Measurements from ENCODE around the gene LARP4B. TPM values are rescaled to one million over a fixed set of nuclear protein-coding genes. Genes with fewer than 3 reads are reported as not detected.

LARP4B gene
- polyA plus RNA-seq, 1 donor = 83.3 TPM

- DNase-seq (ENCODE audit: low read depth) = no peak
Measured at GRCh38 chr10:867807-868206, 63.7 kb downstream of the LARP4B start.

GRCh38 chr10:866577-866941 is 64.9 kb downstream of the LARP4B start:
- DNase-seq (ENCODE audit: low read depth) = no peak

- DNase-seq (ENCODE audit: low read depth) = no peak
Measured at GRCh38 chr10:865924-866576, 65.5 kb downstream of the LARP4B start.

- no peak for DNase-seq (ENCODE audit: low read depth)
Measured at GRCh38 chr10:865257-865656, 66.2 kb downstream of the LARP4B start.

- DNase-seq (ENCODE audit: low read depth) = no peak
Measured at GRCh38 chr10:860519-860918, 71.0 kb downstream of the LARP4B start.

- no peak for DNase-seq (ENCODE audit: low read depth)
Measured at GRCh38 chr10:856416-857157, 74.9 kb downstream of the LARP4B start.

- no peak for DNase-seq (ENCODE audit: low read depth)
Measured at GRCh38 chr10:855671-856070, 75.8 kb downstream of the LARP4B start.

- DNase-seq (ENCODE audit: low read depth) = no peak
Measured at GRCh38 chr10:855079-855478, 76.4 kb downstream of the LARP4B start.

- no peak for DNase-seq (ENCODE audit: low read depth)
Measured at GRCh38 chr10:853017-853416, 78.5 kb downstream of the LARP4B start.

GRCh38 chr10:852386-852785 is 79.1 kb downstream of the LARP4B start:
- DNase-seq (ENCODE audit: low read depth) = no peak

GRCh38 chr10:851901-852300 is 79.6 kb downstream of the LARP4B start:
- no peak for DNase-seq (ENCODE audit: low read depth)

GRCh38 chr10:850093-850492 is 81.4 kb downstream of the LARP4B start:
- DNase-seq (ENCODE audit: low read depth) = no peak

- no peak for DNase-seq (ENCODE audit: low read depth)
Measured at GRCh38 chr10:847868-848267, 83.6 kb downstream of the LARP4B start.

GRCh38 chr10:846126-846685 is 85.3 kb downstream of the LARP4B start:
- no peak for DNase-seq (ENCODE audit: low read depth)

GRCh38 chr10:845526-845925 is 86.0 kb downstream of the LARP4B start:
- no peak for DNase-seq (ENCODE audit: low read depth)

- DNase-seq (ENCODE audit: low read depth) = no peak
Measured at GRCh38 chr10:844552-844951, 87.0 kb downstream of the LARP4B start.

GRCh38 chr10:843703-844102 is 87.8 kb downstream of the LARP4B start:
- no peak for DNase-seq (ENCODE audit: low read depth)

- no peak for DNase-seq (ENCODE audit: low read depth)
Measured at GRCh38 chr10:842795-843194, 88.7 kb downstream of the LARP4B start.

GRCh38 chr10:841535-841934 is 90.0 kb downstream of the LARP4B start:
- no peak for DNase-seq (ENCODE audit: low read depth)

- DNase-seq (ENCODE audit: low read depth) = no peak
Measured at GRCh38 chr10:839550-840205, 91.8 kb downstream of the LARP4B start.

- no peak for DNase-seq (ENCODE audit: low read depth)
Measured at GRCh38 chr10:836782-837181, 94.7 kb downstream of the LARP4B start.

GRCh38 chr10:834493-834892 is 97.0 kb downstream of the LARP4B start:
- no peak for DNase-seq (ENCODE audit: low read depth)

- DNase-seq (ENCODE audit: low read depth) = no peak
Measured at GRCh38 chr10:829241-829640, 102.3 kb downstream of the LARP4B start.

Data from forelimb muscle (tissue), 1 donor.